NCI-H2107 (cell line): ENCODE data around the gene SNRNP200.

Experiments
- DNase-seq: peaks from one replicate; lab custom pipeline; 2025; lab: John Stamatoyannopoulos, UW

Gene SNRNP200

GRCh38 chr2:96251721-96252292, 53.5 kb downstream of the SNRNP200 start:
- no peak for DNase-seq

GRCh38 chr2:96250188-96250587, 55.2 kb downstream of the SNRNP200 start:
- no peak for DNase-seq

GRCh38 chr2:96249654-96250053, 55.7 kb downstream of the SNRNP200 start:
- DNase-seq = no peak

DNA sequence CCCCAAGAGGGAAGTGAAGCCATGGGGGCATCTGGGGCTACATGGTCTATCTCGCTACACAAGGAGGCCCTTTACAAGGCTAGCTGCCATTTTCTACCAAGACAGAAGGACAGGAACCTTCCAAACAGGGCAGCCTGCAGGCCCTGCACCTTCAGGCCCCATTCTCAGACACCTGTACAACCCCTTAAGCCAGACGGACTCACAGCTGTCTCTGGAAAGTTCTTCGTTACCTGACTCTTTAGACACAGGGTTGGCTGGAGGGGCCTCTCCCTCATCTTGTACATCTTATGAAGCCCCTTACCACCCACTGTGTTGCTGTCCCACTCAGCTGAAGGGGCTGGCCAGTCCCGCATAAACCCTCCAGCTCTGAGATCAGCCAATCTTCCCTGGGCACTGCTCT, 56.7 kb downstream of the SNRNP200 start:
- DNase-seq = no peak

- no peak for DNase-seq
Observed at GRCh38 chr2:96247896-96248295, 57.5 kb downstream of the SNRNP200 start.

GRCh38 chr2:96247009-96247408, 58.3 kb downstream of the SNRNP200 start:
- DNase-seq = no peak

DNA sequence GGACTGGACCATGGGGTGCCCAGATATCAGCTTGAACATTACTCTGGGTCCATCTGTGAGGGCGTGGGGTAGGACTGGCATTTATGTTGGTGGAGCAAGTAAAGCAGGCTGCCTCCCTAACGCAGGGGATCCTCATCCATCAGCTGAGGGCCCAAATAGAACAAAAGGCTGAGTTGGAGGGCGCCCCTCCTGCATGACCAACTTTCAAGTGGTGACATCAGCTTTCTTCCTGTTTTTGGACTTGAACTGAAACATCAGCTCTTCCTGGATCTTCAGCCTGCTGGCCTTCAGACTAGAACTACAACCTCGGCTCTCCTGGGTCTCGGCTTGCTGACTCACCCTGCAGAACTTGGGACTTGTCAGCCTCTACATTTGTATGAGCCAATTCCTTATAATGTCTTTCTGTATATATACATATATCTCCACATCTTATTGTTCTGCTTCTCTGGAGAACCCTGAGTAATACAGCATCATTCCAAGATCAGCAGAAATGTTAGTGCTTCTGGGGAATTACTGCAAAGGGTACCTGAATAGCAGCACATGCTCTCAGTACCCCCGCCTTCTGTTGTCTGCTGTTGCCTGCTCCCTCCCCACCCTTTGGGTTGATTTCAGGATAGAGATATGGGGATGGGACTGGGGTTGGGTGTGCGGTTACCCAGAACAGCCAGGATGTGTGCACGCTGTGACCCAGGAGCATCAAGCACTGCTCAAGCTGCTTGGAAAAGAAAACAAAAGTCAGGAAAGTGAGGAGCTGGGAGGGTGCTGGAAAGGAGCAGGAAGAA, 59.5 kb downstream of the SNRNP200 start:
- no peak for DNase-seq

DNA sequence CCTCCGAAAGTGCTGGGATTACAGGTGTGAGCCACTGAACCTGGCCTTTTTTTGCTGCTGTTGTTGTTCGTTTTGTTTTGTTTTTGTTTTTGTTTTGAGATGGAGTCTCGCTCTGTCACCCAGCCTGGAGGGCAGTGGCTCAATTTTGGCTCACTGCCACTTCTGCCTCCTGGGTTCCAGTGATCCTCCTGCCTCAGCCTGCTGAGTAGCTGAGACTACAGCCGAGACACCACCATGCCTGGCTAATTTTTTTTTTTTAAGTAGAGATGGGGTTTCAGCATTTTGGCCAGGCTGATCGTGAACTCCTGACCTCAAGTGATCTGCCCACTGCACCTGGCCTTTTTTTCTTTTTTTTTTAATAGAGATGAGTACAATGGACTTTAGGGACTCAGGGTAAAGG, 61.5 kb downstream of the SNRNP200 start:
- no peak for DNase-seq

GRCh38 chr2:96241900-96242611, 63.3 kb downstream of the SNRNP200 start:
- no peak for DNase-seq

DNA sequence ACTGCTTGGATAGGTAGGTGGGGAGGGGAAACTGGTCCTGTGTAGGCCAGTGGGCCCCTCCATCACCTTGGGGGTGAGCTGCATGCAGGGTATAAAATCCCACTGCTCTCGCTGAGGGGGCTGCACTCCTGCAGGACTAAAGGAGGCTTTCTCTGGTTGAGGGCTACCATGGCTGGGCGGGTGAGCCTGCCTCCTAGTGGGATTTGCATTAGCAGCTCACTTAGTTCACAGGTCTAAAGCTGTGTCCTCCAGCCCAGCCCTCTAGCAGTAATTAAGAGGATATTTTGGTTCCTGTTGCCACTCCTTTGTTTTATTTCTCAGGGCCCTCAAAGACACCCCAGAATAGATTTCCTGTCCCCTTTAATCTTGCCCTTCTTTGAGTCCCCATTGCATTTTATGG, 64.1 kb downstream of the SNRNP200 start:
- no peak for DNase-seq

DNA sequence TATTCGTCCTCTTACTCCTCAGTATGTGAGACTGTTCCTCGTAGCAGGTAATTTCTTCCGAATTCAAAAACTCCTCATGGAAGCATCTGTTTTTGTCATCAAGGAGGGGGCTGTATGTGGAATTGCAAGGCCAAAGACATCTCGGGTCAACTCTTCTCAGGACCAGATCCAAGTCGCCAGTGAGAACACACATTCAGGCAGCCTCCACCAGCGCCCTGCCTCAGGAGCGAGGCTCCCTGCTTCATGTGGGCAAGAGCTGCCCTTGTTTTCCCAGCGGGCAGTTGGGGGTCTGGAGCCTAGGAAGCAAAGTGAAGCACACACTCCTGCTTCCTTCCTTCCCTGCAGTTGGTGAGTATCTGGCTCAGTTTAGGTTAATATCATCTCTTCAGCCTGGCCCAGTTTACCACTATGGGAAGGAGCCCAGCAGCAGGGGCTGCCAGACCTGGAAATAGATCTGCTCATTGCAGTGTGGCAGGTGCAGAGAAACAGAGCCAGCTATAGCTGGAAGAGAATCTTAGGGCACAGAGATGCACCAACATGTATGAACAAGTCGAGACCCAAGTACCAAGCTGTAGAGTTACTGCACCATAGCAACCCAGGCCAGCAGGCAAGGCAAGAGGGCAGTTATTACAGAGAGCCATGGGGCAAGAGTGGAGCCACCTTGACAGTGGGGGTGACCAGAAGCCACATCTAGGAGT, 64.9 kb downstream of the SNRNP200 start:
- DNase-seq = no peak

DNA sequence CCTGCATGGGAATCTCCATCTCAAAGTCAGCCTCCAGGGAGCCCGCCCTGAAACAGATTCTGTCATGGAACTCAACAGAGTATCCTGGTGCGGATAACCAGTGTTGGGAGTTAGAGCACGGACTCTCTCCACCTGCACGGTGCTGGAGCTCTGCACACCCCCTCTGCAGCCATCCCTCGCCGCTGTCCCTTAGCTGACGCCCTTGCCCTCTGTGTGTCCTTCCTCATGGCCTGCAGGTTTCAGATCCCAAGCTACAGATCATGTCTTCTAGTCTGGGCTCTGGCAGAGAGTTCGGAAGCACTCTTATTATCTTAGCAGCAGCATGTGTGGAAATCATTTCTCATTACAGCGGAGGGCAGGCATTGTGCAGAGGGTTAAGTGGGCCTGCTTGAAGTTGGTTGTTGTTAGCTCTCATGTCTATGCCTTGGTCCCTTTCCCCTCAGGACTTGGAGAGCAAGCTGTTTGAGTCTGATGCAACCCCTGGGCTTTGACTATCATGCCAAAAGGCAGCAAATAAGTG, 65.5 kb downstream of the SNRNP200 start:
- no peak for DNase-seq

DNA sequence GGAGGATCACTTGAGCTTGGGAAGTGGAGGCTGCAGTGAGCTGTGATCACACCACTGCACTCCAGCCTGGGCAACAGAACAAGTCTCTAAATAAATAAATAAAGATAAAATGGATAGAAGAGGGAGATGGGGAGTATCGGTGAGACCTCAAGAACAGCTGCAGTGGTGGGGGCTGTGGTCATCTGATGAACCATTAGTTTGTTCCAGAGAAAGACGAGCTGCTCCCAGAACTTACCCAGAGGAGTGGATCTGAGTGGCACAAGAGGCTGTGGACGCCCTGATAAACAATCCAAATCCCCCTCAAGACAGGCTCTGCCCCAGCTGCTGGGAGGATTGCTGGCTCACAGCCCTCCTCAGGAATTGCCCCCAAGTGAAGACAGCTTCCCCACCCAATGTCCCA, 66.3 kb downstream of the SNRNP200 start:
- DNase-seq = no peak

- DNase-seq = no peak
Observed at GRCh38 chr2:96238266-96238665, 67.1 kb downstream of the SNRNP200 start.

GRCh38 chr2:96236882-96237281, 68.5 kb downstream of the SNRNP200 start:
- DNase-seq = no peak

DNA sequence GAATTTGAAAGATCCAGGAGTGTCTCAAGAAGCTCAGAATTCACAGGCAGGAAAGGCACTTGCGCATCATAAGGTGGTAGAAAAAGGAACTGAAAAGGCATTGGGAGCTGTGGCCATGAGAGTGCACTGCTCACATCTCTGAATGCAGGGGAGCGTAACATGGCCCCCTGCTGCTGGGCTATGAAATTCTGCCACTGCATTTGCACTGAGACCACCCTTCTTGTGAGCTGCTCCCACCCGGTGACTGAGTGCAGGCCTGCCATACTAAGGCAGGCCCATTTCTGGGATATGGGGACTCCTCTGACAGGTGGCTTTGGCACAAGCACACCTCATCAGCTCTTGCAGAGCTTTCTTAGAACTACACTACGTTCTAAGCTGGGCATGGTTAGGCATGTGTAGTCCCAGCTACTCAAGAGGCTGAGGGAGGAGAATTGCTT, 71.4 kb downstream of the SNRNP200 start:
- DNase-seq = no peak

DNA sequence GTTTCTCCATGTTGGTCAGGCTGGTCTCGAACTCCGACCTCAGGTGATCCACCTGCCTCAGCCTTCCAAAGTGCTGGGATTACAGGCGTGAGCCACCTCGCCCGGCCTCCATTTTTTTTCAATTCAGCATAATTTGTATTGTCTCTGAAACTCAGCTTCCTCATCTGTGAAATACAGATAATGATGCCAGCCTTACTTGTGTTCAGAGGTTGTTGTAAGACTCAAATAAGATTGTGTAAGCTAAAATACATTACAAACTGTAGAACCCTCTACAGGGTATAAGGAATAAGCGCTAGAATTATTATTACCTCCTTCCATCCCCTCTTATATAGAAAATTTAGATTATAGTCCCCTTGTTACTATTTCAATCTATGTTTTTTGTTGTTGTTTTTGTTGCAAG, 71.9 kb downstream of the SNRNP200 start:
- DNase-seq = no peak

DNA sequence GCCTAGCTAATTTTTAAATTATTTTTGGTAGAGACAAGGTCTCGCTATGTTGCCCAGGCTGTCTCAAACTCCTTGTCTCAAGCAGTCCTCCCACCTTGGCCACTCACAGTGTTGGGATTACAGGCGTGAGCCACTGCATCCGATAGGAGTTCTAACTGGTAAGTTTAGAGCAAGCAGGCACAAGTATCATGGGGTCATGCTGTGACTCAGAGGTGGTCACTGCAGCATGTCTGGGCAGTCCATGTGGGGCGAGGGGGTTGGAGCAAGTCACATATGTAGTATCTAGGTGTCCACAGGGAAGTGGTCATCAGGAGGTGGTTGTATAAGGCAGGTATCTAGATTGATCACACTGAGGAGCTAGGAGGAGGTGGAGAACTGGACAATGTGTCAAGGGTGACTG, 74.0 kb downstream of the SNRNP200 start:
- no peak for DNase-seq

DNA sequence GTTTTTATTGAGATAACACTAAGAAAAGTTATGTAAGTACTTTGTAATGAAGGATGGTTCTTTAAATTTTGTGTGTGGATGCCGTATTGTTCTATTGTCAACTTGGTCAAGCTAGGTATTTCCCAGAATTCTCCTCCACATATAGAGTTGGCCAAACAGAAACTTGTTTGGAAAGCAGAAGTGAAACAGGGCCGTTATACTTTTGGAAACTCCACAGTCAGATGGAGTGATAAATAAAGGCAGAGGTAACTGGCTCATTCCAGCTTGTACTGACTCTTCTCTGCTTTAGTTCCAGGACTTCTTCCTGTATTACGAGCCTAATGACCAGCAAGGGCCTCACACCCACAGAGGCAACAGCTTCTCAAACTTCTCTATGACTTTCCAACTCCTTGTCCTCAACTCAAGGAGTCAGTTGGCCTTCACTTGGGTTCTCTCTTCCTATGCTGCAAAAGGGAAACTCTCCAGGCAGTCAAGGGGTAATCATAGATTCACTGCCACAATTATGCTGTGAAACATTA, 80.3 kb downstream of the SNRNP200 start:
- DNase-seq = no peak
